ENCODE measurements around the gene ATF7.
"Not testable (repeated sequence)": the region's sequence is repeated elsewhere in the genome, so short reads cannot be mapped to it uniquely, and the experiment has no call there.

Gene ATF7

DNA sequence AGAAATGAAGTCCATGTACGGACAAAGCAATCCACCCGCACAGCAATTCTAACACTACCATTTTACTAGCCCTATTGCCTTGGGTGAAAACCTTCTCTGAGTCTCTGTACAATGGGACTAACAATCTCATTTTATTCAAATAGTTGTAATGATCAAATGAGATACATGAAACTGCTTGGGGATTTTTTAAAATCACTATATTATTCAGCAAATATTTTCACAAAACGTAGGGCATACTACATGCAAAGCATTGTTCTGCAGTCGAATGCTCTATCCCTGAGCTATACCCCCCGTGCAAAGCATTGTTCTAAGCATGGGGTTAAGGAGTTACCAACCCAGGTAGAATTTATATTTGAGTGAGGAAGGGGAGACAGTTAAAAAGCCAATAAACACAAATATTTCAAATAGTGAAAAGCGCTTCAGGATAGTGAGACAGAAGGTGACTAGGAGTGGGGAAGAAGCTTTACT, 554 bp upstream of the ATF7 start:
- DNase-seq (ENCODE audit: low read depth): no peak

DNA sequence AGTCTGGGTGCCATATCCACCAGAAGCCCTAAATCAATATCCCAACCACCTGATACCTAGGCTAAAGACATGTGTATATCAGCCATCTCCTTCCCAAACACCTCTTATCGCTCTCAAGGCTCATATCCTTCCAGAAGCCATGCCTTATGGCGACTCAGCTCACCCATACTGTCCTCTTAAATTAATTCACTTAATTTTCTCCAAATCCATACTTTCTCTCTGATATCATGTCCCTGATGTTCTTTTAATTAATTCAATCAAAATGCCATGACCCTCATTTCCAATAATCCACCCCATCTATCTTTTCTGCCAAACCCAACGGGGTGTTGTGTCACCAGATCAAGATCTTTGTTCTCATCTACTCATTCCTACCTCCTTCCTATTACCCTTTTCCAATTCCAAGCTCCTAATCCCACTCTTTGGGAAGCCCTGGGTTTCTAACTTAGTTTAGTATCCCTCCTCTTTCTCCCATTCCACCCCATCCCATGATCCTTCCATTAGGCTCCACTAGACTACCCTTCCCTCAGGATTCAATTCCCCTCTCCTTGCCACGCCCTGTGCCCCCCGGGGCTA, 723 bp downstream of the ATF7 start:
- no peak for DNase-seq (ENCODE audit: low read depth)

- no peak for DNase-seq (ENCODE audit: low read depth)
Measured at GRCh38 chr12:53624956-53625355, 1.2 kb downstream of the ATF7 start.

DNA sequence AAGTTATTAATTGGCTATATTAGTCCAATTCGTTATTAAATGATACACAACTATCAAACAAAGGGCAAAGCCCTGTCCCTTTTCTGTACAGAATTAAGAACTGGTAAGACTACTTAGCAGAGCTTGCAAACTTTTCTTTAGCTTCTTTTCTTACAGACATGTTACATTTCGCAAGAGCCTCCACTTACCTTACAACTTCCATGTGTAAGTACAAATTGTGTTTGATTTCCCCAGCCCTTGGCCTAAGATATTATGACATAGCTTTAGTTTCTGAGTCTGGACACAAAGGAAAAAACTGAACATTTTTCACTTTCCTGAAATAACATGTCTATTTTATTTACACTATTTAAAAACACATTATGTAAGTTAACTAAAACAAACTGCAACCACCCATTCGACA, 1.7 kb downstream of the ATF7 start:
- DNase-seq (ENCODE audit: low read depth): no peak

GRCh38 chr12:53623548-53624385, 2.4 kb downstream of the ATF7 start:
- DNase-seq (ENCODE audit: low read depth): no peak

- DNase-seq (ENCODE audit: low read depth): no peak
Measured at GRCh38 chr12:53622724-53623123, 3.5 kb downstream of the ATF7 start.

DNA sequence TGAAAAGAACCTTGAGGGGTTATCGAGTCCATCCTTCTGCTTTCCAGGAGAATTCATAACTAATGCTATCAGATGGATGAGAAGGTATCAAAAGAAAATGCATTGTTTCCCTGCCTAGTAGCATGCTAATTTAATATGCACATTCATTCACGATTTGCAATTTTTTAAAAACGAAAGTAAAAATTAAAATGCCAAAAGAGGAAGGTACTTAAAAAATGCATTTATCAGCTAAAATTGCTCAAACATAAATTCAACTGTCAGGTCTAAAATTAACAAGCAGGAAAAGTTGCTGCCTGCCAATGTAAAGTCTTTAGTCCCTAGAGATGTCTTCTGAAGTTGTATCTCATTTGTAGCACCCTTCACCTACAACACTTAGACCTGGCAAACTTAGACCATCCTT, 7.9 kb downstream of the ATF7 start:
- DNase-seq (ENCODE audit: low read depth): no peak

DNA sequence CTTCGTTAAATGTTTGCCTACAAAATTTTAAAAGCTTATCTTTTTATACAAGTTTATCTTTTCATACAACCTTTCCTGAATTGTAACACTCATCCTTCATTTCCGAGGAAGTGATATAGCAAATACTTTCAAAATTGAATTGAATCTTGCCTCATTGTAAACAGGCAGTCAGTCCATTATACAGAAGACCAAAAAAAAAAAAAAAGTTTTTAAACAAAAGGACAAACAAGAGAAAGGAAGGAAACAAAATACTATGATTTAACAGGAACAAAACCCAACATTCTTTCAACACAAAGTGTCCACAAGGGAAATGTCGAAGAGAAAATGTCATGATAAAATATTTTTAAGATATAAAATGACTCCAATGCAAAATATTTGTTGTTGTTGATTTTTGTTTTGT, 8.5 kb downstream of the ATF7 start:
- no peak for DNase-seq (ENCODE audit: low read depth)

DNA sequence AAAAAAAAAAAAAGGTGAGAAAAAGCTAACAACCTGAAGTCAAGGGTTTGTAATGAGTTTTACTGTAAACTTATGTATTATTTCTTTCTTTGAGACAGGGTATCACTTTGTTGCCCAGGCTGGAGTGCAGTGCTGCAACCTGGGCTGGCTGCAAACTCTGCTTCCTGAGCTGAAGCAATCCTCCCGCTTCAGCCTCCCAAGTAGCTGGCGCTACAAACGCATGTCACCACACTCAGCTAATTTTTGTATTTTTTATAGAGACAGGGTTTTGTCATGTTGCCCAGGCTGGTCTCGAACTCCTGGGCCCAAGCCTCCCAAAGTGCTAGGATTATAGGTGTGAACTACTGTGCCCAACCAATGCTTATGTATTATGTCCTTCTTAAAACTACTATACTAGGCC, 9.2 kb downstream of the ATF7 start:
- no peak for DNase-seq (ENCODE audit: low read depth)

DNA sequence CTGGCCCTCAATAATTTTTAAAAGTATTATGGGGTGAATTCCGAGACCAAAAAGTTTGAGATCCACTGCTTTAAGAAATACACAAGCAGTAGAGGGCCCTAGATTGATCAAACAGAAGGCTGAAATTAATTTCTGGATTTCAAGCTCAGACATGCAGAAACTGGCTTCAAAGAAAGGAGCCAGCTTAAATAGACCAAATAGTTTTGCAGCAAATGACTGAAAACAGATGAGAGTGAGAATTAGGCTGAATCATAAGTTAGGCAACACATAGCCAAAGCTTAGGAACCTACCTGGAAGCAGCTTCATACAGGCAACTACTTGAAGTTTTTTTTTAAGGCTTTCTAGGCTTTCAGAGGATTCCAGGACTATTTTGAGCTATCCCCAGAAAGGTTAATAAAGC, 12.4 kb downstream of the ATF7 start:
- DNase-seq (ENCODE audit: low read depth): no peak

GRCh38 chr12:53612978-53613377, 13.2 kb downstream of the ATF7 start:
- DNase-seq (ENCODE audit: low read depth): no peak

- no peak for DNase-seq (ENCODE audit: low read depth)
Measured at GRCh38 chr12:53611304-53611703, 14.9 kb downstream of the ATF7 start.

DNA sequence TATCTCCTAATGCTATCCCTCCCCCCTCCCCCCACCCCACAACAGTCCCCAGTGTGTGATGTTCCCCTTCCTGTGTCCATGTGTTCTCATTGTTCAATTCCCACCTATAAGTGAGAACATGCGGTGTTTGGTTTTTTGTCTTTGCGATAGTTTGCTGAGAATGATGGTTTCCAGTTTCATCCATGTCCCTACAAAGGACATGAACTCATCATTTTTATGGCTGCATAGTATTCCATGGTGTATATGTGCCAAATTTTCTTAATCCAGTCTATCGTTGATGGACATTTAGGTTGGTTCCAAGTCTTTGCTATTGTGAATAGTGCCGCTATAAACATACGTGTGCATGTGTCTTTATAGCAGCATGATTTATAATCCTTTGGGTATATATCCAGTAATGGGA, 19.5 kb downstream of the ATF7 start:
- DNase-seq (ENCODE audit: low read depth): not testable (repeated sequence)

GRCh38 chr12:53604581-53604980, 21.6 kb downstream of the ATF7 start:
- DNase-seq (ENCODE audit: low read depth): no peak

DNA sequence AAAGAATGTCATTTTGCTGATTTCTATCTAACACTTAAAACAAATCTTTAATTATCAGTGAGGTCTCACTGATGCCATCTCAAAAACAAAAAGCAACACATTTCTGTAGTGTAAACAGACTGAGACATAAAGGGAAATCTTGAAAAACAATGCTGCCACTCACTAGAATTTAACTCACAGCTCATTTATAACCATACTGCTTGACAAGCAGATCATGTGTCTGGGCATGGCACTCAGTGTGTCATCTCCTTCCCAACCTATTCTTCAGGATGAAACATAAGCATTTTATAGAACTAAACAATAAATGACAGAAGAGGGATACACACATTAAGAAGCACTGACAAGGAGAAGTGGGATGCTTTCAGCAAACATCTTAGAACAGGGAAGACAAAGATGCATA, 22.4 kb downstream of the ATF7 start:
- DNase-seq (ENCODE audit: low read depth): no peak

- DNase-seq (ENCODE audit: low read depth): no peak
Measured at GRCh38 chr12:53603196-53603595, 23.0 kb downstream of the ATF7 start.

- no peak for DNase-seq (ENCODE audit: low read depth)
Measured at GRCh38 chr12:53602176-53602864, 23.9 kb downstream of the ATF7 start.

GRCh38 chr12:53601296-53601847, 24.8 kb downstream of the ATF7 start:
- no peak for DNase-seq (ENCODE audit: low read depth)

- DNase-seq (ENCODE audit: low read depth): no peak
Measured at GRCh38 chr12:53600490-53601295, 25.5 kb downstream of the ATF7 start.

- DNase-seq (ENCODE audit: low read depth): no peak
Measured at GRCh38 chr12:53599579-53599978, 26.6 kb downstream of the ATF7 start.

- DNase-seq (ENCODE audit: low read depth): not testable (repeated sequence)
Measured at GRCh38 chr12:53598971-53599370, 27.2 kb downstream of the ATF7 start.

DNA sequence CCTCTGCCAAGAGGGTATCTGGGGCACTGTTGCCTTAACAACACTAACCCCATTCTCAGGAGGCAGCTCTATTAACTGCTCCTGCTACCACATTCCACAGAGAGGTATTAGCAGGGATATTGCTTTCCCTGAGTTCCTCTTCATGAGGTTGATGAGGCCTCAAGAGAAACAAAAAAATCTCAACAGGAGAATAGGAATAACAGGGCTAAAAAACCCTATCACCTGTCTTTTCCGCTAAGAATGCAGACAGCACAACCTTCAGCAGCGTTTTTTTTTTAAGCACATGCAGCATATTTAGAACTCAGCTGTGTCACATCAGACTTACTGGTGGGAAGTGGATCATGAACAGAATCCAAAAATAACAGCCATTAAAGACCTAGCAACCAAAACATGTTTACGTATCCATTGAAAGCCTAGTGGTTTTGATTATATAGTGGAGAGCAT, 29.2 kb downstream of the ATF7 start:
- no peak for DNase-seq (ENCODE audit: low read depth)
